ENCODE measurements around the gene FAM163B. TPM values are rescaled to one million over a fixed set of nuclear protein-coding genes. Genes with fewer than 3 reads are reported as not detected.
A peak's percentile ranks its signal among the peaks of the same experiment; 100 is the strongest.

FAM163B gene
- total and polyA plus RNA-seq, 4 donors = 2.1 to 4.0 (median 3.4) TPM

DNA sequence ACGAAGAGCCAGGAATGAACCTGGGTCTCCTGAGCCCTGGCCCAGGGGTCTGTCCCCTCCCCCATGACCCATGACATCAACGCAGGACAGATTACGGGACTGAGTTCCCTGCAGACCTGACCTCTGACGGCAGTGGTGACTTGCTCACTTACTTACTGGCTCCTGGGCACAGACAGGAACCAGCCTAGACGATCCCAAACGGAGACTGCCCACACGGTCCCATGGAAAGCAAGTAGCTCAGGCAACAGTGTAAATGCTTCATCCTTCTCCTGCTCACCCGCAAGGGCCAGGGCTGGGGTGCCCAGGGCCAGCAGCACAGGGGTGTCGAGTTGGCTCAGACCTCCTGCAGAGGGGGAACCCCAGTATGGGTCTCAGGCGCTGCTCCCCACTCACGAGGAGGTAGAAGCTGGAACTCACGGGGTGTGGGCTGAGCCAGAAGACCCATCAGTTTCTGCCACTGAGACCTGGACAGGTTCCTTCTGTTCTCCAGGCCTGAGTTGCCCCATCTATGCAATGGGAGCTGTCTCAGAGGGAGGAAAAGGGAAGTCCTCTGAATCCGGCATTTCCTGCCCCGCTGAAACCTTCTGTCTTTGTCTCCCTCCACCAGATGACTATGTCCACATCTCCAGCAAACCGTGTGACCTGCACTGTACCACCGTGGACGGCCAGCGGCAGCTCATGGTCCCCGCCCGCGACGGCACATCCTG, 69.0 kb downstream of the FAM163B start:
- 74% methylated on average over 22 of the region's 22 CpGs for WGBS
- Histone ChIP-seq H3K4me3 (ENCODE audit: low read depth in 1 of 3, low read length in 3 of 3) (no peak overlapping the region), H3K9ac (ENCODE audit: low read depth in 1 of 2, low read length in 2 of 2) (no peak overlapping the region)

More for the DNA sequence above, 69.0 kb downstream of the FAM163B start:
- TF ChIP-seq, protein P1, sequence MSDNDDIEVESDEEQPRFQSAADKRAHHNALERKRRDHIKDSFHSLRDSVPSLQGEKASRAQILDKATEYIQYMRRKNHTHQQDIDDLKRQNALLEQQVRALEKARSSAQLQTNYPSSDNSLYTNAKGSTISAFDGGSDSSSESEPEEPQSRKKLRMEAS (IDR thresholded peaks at IDR 0.05) = no peak
- TF ChIP-seq YY1 (IDR thresholded peaks at IDR 0.05) (no peak), RAD21 (IDR thresholded peaks at IDR 0.05) (no peak), JUND (IDR thresholded peaks at IDR 0.05) (no peak), TAF1 (conservative IDR thresholded peaks at IDR 0.05) (no peak), HNF4A (conservative IDR thresholded peaks at IDR 0.05) (no peak), RXRA (IDR thresholded peaks at IDR 0.05) (no peak), FOXA1 (IDR thresholded peaks at IDR 0.05) (no peak), NR2F2 (IDR thresholded peaks at IDR 0.05) (no peak), GABPA (IDR thresholded peaks at IDR 0.05 in 1 of 2, conservative IDR thresholded peaks at IDR 0.05 in 1 of 2) (no peak), SP1 (IDR thresholded peaks at IDR 0.05) (no peak), HNF4G (IDR thresholded peaks at IDR 0.05) (no peak), EGR1 (IDR thresholded peaks at IDR 0.05; ENCODE audit: low read depth in 2 of 2) (no peak), FOXA2 (IDR thresholded peaks at IDR 0.05) (no peak)
- TF ChIP-seq, protein P2, sequence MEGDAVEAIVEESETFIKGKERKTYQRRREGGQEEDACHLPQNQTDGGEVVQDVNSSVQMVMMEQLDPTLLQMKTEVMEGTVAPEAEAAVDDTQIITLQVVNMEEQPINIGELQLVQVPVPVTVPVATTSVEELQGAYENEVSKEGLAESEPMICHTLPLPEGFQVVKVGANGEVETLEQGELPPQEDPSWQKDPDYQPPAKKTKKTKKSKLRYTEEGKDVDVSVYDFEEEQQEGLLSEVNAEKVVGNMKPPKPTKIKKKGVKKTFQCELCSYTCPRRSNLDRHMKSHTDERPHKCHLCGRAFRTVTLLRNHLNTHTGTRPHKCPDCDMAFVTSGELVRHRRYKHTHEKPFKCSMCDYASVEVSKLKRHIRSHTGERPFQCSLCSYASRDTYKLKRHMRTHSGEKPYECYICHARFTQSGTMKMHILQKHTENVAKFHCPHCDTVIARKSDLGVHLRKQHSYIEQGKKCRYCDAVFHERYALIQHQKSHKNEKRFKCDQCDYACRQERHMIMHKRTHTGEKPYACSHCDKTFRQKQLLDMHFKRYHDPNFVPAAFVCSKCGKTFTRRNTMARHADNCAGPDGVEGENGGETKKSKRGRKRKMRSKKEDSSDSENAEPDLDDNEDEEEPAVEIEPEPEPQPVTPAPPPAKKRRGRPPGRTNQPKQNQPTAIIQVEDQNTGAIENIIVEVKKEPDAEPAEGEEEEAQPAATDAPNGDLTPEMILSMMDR (IDR thresholded peaks at IDR 0.05; ENCODE audit: low read depth, low read length, missing input control) = no peak
- TF ChIP-seq, protein P3, sequence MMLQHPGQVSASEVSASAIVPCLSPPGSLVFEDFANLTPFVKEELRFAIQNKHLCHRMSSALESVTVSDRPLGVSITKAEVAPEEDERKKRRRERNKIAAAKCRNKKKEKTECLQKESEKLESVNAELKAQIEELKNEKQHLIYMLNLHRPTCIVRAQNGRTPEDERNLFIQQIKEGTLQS (IDR thresholded peaks at IDR 0.05) = no peak
- TF ChIP-seq, protein P4, sequence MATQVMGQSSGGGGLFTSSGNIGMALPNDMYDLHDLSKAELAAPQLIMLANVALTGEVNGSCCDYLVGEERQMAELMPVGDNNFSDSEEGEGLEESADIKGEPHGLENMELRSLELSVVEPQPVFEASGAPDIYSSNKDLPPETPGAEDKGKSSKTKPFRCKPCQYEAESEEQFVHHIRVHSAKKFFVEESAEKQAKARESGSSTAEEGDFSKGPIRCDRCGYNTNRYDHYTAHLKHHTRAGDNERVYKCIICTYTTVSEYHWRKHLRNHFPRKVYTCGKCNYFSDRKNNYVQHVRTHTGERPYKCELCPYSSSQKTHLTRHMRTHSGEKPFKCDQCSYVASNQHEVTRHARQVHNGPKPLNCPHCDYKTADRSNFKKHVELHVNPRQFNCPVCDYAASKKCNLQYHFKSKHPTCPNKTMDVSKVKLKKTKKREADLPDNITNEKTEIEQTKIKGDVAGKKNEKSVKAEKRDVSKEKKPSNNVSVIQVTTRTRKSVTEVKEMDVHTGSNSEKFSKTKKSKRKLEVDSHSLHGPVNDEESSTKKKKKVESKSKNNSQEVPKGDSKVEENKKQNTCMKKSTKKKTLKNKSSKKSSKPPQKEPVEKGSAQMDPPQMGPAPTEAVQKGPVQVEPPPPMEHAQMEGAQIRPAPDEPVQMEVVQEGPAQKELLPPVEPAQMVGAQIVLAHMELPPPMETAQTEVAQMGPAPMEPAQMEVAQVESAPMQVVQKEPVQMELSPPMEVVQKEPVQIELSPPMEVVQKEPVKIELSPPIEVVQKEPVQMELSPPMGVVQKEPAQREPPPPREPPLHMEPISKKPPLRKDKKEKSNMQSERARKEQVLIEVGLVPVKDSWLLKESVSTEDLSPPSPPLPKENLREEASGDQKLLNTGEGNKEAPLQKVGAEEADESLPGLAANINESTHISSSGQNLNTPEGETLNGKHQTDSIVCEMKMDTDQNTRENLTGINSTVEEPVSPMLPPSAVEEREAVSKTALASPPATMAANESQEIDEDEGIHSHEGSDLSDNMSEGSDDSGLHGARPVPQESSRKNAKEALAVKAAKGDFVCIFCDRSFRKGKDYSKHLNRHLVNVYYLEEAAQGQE (IDR thresholded peaks at IDR 0.05) = no peak
- TF ChIP-seq, protein P5, sequence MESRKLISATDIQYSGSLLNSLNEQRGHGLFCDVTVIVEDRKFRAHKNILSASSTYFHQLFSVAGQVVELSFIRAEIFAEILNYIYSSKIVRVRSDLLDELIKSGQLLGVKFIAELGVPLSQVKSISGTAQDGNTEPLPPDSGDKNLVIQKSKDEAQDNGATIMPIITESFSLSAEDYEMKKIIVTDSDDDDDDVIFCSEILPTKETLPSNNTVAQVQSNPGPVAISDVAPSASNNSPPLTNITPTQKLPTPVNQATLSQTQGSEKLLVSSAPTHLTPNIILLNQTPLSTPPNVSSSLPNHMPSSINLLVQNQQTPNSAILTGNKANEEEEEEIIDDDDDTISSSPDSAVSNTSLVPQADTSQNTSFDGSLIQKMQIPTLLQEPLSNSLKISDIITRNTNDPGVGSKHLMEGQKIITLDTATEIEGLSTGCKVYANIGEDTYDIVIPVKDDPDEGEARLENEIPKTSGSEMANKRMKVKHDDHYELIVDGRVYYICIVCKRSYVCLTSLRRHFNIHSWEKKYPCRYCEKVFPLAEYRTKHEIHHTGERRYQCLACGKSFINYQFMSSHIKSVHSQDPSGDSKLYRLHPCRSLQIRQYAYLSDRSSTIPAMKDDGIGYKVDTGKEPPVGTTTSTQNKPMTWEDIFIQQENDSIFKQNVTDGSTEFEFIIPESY (IDR thresholded peaks at IDR 0.05) = no peak
- DNase-seq (ENCODE audit: low spot score) = no peak
- H3K36me3 ChIP-seq (ENCODE audit: control insufficient read depth in 4 of 4, insufficient read depth in 3 of 4, low read depth in 1 of 4, low read length in 3 of 4) = peaks cover 0 to 11% (median 3%) of the 10 kb centered on the region in 4 donors
- H3K9me3 ChIP-seq (ENCODE audit: control insufficient read depth in 4 of 4, low read length in 3 of 4) = no peaks in the 10 kb centered on the region
- peaks cover 0 to 36% (median 9%) of the 10 kb centered on the region in 4 donors for H3K4me1 ChIP-seq (ENCODE audit: control insufficient read depth in 4 of 4, insufficient read depth in 4 of 4, low read length in 3 of 4)
- H3K27ac ChIP-seq (ENCODE audit: low read depth in 1 of 2, low read length in 2 of 2) = peak overlapping the region; percentile 46 to 51
- no peaks in the 10 kb centered on the region for H3K27me3 ChIP-seq (ENCODE audit: control insufficient read depth in 4 of 4, insufficient read depth in 4 of 4, low read length in 3 of 4)

Data from liver (tissue), 9 donors.